NCI-H748 treated with DMSO at 0.1 percent for 48 hours (cell line): ENCODE data around the gene PRKCZ.

Experiments
- DNase-seq: peaks from one replicate; lab custom pipeline; 2025; lab: John Stamatoyannopoulos, UW

The PRKCZ gene

DNA sequence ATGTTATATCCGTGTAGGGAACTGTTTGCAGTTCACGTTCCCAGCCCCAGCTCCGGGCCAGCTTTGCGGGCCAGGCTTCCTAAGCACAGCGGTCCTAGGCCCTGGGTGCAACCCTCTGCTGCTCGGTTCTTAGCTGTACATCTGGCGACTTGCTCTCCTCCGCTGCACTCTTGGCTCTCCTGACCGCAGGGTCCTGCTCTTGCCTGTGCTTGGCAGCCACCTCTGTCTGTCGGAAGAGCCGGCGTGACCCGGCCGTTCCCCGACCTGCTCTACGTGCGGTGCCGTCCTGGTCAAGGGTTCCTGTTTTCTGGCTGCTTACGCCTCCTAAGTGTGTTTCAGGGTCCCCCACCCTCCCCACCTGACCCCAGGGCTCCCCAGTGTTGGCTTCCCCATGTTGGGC, 107.6 kb downstream of the PRKCZ start:
- no peak for DNase-seq

DNA sequence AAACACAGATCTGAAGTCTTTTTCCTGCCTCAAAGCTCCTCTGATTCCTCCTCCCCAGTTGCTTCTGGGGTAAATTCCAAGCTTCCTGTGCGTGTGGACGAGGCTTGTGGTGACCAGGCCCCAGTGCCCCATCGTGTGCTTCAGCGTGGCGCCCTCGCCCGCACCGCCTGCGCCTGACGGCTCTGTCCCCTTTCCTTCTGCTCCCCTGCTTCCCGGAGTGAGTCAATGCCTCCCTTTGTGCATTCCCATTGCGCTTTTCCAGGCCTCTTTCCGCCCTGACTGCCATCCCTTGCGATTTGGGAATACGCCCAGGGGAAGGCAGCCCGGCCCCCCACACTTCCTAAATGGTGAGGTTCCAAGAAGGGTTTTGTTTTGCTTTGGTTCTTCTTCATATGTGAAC, 108.1 kb downstream of the PRKCZ start:
- no peak for DNase-seq

DNA sequence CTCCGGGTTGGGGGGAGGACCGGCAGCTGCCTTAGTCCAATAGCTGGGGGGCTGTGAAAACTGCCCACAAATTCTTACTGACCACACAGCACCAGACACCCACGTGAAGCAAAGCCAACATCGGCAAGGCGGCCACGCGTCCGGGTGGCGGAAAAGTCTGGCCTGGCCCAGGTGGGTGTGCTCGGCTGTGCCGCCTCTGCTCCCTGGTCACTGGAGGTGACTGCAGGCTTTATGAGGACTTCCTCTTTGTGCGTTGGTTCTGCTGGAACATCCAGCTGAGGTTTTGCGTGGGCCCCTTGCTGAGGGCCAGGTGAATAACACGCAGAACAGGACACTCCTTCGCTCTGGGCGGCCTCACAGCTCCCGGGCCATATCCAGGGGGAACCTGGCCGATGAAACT, 108.9 kb downstream of the PRKCZ start:
- no peak for DNase-seq

DNA sequence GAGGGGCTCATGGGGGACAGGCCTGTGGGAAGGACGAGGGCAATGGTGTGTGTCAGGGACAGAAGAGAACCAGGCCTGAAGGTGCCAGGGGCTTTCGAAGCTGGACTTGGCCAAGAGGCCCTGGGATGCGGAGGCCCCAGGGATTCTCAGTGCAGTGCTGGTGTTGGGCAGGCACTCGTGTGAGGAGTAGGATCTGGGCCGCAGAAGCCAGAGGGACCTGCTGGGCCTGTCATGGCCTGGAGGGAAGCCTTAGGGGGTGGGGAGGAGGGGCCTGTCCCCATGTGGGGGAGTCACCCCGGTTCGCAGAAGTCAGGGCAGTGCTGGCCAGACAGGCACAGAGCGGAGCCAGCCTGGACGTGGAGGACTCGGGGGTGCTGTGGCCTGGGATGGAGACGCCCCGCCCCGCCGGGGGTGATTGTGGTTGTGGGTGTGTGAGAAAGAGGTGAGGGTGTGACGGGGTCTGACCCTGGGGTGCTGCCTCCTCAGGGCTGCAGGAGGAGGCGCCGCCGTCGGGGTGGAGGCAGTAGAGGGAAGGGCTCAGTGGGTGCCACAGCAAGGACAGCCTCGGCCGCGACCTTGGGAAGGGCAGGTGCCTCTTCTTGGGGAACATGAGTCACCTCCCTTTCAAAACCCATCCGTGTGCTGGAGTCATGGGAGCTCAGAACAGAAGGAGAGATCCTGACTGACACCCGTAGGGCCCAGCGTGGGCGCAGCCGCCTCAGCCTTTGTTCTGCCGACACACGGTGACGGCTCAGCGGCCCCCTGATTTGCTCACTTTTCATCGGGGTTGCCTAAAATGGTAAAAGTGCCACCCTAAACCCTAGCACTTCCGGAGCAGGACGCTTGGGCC, 110.5 kb downstream of the PRKCZ start:
- DNase-seq, result no peak

DNA sequence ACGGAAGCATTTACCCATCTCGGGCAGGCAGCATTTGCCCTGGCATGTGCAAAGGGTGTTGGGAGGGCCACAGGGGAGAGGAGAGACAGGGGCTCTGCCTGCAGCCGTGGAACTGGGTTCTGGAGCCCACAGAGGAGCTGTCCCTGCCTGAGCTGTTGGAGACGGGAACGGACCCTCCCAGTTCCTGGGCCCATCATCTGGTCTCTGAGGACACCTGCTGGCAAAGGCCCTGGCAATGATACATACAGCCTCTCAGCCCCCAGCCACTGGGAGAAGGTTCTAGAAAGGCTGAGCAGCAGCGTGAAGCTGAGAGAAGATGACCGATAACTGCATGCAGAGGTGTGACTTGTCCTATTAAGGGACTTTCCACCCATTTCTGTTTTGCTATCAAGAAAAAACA, 113.0 kb downstream of the PRKCZ start:
- DNase-seq, result no peak

DNA sequence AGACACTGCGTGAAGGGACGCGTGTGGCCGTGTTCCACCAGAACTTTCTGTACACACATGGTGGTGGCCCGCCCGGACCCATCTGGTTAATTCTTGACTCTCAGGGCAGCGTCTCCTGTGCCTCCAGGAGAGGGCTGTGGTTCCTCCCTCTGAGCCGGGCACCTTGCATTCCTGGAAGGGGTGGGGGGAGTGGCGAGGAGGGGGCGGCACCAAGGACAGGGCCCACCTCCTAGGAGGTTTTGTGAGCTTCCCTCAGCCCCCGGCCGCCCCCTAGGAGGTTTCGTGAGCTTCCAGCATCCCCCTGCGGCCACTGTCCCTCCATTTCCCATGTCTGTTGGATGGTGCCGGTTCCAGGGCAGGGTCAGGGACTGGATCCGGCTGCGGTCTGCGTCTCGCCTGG, 115.4 kb downstream of the PRKCZ start:
- no peak for DNase-seq

DNA sequence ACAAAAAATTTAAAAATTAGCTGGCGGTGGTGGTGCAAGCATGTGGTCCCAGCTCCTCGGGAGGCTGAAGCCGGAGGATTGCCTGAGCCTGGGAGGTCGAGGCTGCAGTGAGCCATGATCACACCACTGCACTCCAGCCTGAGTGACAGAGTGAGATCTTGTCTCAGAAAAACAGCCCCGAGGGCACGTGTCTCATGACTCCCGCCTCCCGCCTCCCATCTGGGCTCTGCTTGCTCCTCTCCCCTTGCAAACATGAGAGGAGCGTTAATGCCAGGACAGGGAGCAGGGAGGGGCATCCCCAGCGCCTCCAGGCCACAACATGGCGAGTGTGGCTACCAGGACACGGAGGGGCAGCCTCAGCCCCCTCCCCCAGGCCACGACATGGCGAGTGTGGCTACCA, 116.0 kb downstream of the PRKCZ start:
- no peak for DNase-seq

DNA sequence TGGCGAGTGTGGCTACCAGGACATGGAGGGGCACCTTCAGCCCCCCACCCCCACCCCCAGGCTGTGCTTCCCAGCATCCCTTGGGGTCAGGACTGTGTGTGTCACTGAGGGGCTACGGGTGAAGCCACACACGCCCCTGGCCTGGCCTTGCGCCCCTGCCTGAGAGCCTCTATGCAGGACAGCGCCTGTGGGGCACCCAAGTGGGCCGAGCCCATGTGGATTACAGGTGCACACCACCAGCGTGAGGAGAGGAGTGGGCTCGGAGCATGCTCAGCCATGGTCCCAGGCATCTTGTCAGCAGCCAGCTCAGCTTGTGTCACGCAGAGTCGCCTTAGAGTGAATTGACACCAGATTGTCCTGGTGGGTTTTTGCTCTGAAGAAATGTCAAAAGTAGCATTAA, 116.5 kb downstream of the PRKCZ start:
- DNase-seq, result no peak

DNA sequence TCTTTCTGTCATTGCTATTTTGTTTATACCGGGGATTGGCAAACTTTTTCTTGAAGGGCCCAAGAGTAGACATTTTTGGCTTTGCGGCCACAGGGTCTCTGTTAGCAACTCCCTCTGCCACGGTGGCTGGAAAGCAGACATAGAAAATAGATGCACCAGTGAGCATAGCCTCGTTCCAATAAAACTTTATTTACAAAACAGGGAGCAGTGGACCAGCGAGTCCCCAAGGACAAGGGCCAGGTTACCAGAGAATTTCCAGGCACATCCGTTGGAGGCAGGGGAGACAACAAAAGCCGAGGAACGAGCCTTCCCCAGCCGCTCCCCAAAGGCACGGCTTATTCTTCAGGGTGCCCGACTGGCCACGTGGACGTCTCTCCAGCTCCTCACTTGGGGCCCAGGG, 117.9 kb downstream of the PRKCZ start:
- DNase-seq, result no peak

DNA sequence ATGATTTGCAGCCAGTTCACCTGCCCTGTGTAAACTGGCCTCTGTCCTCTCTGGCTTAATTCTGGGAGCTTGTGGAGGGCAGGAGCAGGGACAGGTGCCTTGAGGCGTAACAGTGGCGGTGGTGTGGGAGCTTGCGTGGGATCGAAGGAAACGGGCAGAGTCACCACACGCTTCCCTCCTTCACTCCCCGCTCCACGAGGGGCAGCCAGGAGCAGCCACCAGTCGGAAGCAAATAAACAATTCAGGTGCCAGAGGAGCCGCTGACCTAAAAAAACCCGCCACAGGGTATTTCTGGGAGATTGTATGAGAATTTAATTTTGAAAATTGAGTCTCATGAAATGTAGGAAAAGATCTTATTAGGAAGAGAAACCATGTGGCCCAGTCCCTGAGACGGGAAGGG, 118.3 kb downstream of the PRKCZ start:
- DNase-seq, result no peak

DNA sequence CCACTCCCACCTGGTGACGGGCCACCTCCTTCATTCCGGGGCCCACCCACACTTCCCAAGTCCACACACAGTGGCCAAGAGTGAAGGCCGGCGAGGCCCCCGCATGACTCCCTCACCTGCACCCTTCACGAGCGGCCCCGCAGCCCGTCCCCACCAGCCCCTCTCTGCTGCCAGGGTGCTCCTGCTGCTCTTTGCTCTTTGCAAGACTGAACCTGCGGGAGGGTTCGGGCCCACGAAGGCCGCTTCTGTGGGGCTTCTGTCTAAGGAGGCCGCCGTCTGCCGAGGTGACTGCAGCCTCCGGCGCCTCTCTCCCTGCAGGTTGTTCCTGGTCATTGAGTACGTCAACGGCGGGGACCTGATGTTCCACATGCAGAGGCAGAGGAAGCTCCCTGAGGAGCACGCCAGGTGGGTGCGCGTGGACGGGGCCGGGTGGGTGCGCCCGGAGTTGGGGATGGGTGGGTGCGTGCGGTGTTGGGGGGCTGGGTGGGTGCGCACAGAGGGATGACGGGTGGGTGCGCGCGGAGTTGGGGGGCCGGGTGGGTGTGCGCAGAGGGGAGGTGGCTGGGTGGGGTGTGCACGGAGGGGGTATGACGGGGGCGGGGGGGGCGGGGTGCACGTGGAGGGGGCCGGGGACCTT, 119.1 kb downstream of the PRKCZ start:
- no peak for DNase-seq

DNA sequence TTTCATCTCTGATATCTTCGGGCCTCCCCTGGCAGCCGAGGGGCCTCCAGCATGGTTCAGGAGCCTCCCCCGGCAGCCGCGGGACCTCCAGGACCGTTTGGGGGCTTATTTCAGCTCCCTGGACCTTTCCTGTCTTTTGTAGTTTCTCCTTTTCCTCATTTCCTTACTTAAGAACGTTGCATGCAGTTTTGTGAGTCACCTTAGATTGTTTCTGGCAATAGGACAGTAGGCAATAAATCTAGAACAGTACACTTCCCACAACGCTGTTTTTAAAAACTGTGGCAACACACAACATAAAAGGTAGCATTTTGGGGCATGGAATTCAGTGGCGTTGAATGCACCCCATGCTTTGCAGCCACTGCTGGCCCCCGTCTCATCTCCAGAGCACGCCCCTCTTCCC, 120.0 kb downstream of the PRKCZ start:
- no peak for DNase-seq

DNA sequence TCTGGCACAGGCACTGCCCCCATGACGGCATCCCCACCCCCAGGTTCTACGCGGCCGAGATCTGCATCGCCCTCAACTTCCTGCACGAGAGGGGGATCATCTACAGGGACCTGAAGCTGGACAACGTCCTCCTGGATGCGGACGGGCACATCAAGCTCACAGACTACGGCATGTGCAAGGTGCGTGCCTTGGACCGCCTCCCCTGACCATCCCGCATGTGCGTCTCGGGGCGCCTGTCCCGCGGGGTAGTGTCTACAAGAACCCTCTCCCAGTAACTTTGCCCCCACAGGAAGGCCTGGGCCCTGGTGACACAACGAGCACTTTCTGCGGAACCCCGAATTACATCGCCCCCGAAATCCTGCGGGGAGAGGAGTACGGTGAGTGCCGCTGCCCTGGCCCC, 121.8 kb downstream of the PRKCZ start:
- DNase-seq, result no peak

DNA sequence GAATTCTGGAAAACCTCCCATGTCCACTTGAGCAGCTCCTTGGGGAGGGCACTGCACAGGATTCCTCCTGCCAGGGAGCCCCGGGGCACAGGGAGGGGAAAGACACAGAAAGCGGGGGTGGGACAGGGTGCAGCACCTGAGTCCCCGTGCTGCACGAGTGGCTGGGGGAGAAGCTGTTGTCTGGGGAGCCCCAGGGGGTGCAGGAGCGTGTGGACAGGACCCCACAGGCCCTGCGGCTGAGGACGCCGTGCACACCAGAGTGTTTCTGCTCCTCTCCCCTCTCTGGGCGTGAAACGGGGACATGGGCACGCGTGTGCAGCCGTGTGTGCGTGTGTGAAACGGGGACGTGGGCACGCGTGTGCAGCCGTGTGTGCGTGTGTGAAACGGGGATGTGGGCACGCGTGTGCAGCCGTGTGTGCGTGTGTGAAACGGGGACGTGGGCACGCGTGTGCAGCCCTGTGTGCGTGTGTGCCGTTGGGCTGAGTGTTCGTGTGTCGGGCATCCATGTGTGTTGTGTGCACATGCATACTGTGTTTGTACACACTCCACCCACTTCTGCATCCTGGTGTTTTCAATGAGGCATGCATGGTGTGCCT, 122.4 kb downstream of the PRKCZ start:
- no peak for DNase-seq

DNA sequence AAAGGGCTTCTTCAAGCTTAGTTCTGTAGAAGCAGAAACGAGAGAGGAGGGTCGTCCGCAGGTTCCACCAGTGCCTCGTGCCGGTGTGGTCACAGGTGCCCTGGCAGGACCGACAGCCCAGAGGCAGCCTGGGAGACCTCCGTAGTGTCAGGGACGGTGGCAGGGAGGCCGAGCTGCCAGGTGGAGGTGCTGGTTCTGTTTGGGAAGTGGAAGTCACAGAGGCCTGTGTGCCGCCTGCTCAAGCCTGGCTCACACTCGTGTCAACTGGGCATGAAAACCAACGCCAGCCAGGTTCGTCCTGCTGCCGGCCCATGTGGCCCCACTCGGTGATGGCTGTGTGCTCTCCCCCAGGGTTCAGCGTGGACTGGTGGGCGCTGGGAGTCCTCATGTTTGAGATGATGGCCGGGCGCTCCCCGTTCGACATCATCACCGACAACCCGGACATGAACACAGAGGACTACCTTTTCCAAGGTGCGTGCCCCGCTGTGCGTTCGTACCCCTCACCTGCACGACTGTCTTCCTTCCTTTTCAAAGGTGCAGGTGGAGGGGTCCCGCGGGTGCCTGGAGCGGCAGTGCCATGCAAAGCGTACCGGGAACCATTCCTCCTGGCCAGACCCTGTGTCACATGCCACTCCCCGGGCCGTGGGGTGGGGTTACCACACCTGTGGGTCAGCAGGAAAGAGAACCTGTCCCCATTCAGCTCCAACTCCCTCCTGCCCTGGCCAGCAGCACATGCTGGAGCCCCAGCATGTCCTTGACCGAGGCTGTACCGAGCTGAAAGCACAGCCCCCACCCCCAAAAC, 123.5 kb downstream of the PRKCZ start:
- no peak for DNase-seq

DNA sequence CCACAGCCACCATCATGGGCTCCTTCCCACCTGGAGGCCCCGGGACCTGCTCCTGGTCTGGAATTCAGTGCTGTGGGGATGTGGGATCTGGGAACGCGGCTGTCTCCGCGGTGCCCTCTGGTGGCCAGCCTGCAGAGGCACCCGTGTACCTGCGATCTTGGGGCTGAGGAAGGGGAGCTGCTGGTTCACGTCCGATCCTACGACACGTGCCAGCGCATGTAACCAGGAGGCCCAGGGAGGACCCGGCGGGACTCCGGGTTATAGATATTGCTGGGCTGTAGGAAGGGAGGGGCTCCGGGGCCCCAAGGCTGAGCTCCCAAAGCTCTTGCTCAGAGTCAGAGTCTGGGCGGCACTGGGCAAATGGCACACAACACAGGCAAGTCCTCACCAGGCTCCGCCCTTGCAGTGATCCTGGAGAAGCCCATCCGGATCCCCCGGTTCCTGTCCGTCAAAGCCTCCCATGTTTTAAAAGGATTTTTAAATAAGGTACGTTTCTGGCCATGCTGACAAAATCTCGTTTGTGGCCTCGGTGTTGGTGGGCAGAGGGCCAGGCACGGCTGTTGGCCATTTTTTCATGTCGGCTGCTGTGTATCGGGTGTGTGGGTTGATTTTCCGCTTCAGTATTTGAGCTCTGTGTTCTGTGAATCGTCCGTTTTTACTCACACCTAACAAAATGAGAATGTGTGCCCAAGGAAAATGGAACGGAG, 124.3 kb downstream of the PRKCZ start:
- peak; percentile 19 for DNase-seq

DNA sequence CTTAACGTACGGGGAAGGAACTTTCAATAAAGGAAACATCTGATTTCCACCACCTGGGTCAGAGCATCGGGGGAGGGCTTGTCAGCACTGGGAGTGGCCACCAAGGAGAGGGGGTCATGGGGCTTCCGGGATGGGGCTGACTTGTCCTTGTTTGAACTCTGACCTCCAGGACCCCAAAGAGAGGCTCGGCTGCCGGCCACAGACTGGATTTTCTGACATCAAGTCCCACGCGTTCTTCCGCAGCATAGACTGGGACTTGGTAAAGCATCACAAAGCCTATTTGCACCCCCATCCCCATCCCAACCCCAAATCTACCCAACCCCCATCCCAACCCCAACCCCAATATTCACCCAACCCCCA, 124.8 kb downstream of the PRKCZ start:
- DNase-seq, result no peak

DNA sequence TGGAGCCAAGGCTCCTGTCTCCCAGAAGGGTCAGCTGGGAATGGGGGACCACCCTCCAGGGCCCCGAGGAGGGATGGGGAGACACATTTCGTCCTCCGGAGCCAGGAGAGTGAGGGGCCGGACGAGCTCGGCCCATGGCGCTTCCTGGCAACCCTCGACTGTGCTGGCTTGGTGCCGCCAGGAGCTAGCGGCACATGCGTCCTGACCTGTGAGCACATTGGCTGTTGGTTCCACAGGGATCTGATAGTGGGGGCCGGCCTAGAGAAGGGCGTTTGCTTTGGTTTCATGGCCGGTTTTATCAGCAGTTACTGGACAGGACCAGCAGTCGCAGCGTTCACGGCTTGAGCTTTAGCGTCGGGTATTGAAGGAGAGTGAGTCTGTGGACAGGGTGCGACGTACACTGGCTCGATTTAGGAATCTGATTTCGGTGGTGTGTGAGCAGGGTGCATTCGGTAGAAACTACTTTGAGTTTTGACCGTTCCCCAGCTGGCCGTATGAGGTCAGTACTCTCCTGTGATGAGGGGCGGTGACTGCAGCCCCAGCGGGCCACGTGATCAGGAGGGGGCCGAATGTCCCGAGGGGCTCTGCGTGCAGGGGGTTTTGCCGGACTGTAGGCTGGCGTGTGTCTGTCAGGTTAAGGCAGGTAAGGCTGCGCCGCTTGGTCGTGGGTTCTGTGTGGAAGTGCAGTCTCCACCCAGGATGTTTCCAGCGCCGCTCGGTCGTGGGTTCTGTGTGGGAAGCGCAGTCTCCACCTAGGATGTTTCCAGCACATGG, 125.7 kb downstream of the PRKCZ start:
- no peak for DNase-seq

DNA sequence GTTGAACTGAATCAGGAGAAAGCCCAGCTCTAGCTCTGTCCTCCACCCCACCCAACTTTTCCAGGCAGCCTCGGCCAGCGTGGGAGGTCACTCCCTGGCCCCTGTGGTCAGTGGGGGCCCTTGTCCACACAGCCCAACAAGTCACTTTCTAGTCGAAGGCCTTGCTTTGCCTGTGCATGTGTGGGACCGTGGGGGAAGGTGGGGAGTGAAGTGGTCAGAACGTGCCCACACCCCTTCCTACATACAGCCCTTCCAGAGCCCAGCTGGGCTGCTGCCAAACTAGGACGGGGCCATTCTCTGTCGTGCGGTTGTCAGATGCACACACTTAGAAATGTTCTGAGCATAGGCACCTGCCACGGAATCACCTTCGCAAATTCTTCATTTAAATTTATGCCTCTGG, 126.4 kb downstream of the PRKCZ start:
- DNase-seq, result no peak

DNA sequence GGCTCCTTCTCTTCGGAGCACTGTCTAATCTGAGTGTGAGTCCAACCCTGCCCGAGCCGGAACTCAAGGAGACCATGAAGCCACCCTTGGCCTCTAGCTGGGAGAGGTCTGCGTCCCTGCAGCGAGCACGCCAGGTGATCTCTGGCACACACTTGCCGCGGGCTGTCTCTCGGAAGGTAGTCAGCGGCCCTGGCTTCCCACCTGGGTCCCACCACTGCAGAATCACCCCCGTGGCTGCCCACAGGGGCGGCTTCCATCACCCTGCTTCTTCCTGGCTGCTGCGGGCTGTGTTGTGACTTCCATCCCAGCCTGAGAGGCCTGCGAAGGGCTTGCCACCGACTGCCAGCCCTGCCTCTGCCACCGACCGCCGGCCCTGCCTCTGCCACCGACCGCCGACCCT, 127.3 kb downstream of the PRKCZ start:
- DNase-seq, result no peak

DNA sequence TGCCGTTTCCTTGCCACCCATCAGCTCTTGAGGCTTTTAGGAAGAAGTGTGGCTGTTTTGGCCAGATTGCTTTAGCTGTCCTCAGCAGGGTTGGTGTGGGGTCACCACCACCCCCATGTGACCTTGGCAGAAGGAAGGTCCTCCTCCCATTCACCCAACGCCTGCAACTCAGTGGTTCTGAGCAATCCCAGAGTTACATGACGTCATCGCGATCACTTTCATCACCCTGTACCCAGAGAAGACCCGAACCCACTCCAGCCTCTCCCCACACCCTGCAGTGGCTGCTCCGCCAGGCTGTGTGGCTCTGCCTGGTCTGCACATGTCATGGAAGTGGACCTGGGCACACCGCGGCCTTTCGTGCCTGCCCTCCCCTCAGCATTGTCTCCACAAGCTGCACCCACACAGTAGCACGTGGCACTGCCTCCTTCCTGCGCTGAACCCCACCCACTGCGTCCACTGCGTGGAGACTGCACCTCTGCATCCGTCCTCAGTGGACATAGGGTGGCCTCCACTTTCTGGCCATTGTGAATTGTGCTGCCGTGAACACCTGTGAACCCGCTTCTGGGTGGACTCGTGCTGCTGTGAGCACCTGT, 127.8 kb downstream of the PRKCZ start:
- no peak for DNase-seq
